ENCODE results near the gene ATP10A.

ATP10A gene

GRCh38 chr15:25874379-25874778 lies 11.3 kb upstream of the ATP10A start:
- TF ChIP-seq, protein P1, sequence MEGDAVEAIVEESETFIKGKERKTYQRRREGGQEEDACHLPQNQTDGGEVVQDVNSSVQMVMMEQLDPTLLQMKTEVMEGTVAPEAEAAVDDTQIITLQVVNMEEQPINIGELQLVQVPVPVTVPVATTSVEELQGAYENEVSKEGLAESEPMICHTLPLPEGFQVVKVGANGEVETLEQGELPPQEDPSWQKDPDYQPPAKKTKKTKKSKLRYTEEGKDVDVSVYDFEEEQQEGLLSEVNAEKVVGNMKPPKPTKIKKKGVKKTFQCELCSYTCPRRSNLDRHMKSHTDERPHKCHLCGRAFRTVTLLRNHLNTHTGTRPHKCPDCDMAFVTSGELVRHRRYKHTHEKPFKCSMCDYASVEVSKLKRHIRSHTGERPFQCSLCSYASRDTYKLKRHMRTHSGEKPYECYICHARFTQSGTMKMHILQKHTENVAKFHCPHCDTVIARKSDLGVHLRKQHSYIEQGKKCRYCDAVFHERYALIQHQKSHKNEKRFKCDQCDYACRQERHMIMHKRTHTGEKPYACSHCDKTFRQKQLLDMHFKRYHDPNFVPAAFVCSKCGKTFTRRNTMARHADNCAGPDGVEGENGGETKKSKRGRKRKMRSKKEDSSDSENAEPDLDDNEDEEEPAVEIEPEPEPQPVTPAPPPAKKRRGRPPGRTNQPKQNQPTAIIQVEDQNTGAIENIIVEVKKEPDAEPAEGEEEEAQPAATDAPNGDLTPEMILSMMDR (conservative IDR thresholded peaks at IDR 0.05; ENCODE audit: low read length), result no peak
- DNase-seq (ENCODE audit: low read depth), result no peak
- no peak overlapping the region for H3K4me3 ChIP-seq (ENCODE audit: low read length)

DNA sequence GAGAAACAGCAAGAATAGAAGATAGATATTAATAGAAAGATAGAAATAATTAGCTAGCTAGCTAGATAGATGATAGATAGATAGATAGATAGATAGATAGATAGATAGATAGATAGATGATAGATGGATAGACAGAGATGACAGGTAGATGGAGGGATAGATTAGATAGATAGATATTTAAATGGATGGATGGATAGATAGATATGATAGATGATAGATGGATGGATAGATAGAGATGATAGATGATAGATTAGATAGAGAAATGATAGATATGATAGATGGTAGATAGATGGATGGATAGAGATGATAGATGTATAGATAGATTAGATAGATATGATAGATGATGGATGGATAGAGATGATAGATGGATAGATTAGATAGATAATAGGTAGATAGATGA lies 8.3 kb upstream of the ATP10A start:
- no peak overlapping the region for H3K4me3 ChIP-seq (ENCODE audit: low read length)
- TF ChIP-seq, protein P1 (conservative IDR thresholded peaks at IDR 0.05; ENCODE audit: low read length), result no peak
- DNase-seq (ENCODE audit: low read depth), result no peak

DNA sequence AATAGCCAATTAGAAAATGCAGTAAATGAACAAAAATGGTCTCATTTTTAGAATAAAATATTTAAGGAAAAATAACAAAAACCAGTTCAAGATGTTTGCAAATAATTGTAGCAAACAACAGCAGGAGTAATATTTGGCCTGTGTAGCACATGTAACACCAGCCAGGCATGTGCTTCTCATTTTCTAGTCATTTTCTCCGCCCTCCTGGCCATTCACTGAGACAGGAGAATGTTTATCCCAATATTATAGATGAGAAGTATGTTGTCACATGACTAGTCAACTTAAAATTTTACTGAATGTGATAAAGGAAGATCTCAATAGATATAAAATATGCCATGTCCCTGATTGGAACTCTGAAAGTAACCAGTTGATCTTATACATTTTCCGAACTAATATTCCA lies 7.8 kb upstream of the ATP10A start:
- H3K4me3 ChIP-seq (ENCODE audit: low read length), result no peak overlapping the region
- TF ChIP-seq, protein P1 (conservative IDR thresholded peaks at IDR 0.05; ENCODE audit: low read length), result no peak
- DNase-seq (ENCODE audit: low read depth), result no peak

DNA sequence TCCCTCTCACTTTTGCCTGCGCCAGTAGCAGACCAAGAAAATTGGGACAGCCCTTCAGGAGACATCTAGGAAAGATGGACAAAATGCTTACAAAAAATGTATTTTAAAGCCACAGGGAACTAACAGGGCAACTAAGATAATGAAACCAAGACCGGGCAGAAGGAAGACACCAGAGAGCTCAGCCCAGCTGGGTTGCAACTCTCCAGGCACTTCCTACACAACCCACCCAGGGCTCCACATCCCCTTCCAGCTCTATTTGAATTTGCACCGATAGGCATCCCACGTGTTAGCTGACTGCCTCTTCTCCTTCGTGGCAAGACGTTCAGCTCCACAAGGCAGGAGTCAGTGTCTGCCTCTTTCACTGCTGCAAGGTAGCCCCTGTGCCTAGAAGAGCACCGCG lies 6.6 kb upstream of the ATP10A start:
- TF ChIP-seq, protein P1 (conservative IDR thresholded peaks at IDR 0.05; ENCODE audit: low read length), result no peak
- no peak for DNase-seq (ENCODE audit: low read depth)
- H3K4me3 ChIP-seq (ENCODE audit: low read length), result no peak overlapping the region

- TF ChIP-seq, protein P1 (conservative IDR thresholded peaks at IDR 0.05; ENCODE audit: low read length), result no peak
- no peak for DNase-seq (ENCODE audit: low read depth)
- no peak overlapping the region for H3K4me3 ChIP-seq (ENCODE audit: low read length)
Measured at GRCh38 chr15:25866874-25867273, 3.7 kb upstream of the ATP10A start.

DNA sequence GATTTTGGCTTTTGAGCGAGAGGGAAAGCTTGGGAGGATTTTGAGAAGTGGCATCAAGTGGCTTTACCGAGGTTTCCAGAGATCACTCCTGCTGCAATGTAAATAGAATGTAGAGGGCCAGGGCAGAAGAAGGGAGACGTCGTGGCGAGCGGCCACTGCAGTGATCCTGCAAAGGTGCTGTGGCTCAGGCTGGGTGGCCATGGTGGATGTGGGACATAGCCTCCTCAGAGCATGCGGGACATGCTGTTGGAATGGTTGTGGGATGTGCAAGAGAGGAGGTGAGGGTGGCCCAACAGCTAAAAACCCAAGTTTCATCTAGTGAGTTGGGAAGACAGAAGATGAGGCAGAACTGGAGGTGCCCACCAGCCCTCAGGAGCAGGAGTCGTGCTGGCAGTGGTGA lies 3.1 kb upstream of the ATP10A start:
- no peak overlapping the region for H3K4me3 ChIP-seq (ENCODE audit: low read length)
- DNase-seq (ENCODE audit: low read depth), result no peak
- TF ChIP-seq, protein P1 (conservative IDR thresholded peaks at IDR 0.05; ENCODE audit: low read length), result no peak

GRCh38 chr15:25864966-25865365 lies 1.8 kb upstream of the ATP10A start:
- no peak overlapping the region for H3K4me3 ChIP-seq (ENCODE audit: low read length)
- TF ChIP-seq, protein P1 (conservative IDR thresholded peaks at IDR 0.05; ENCODE audit: low read length), result no peak
- DNase-seq (ENCODE audit: low read depth), result peak; percentile 24

Data from AG10803 (cell line).